Epithelial cell of proximal tubule (primary cell): ENCODE results near the gene ATP8A2. TPM values are rescaled to one million over a fixed set of nuclear protein-coding genes. Genes with fewer than 3 reads are reported as not detected.

Experiments
- DNase-seq: peaks from one replicate; pipeline ENCODE4 v3.0.0-alpha.2; 2011; ENCODE audit warnings: low read depth
- H3K4me3 ChIP-seq: 2 replicates; pipeline ENCODE4 v1.5.1; 2011; ENCODE audit warnings: low read depth, mild to moderate bottlenecking, low read length
- CTCF ChIP-seq: conservative IDR thresholded peaks from 2 replicates; pipeline ENCODE4 v1.5.1; 2012; ENCODE audit warnings: low read depth, mild to moderate bottlenecking, low read length
- total RNA-seq: library from RNA; depleted of rRNA; stranded (reverse); fragments of >200 nt; gene quantifications from 2 replicates; pipeline ENCODE4 v1.2.3, GENCODE V29; 2015

The ATP8A2 gene
- total RNA-seq, 1 donor from 2014 or later, result 2.2 TPM

- no peak for TF ChIP-seq CTCF
- H3K4me3 ChIP-seq, result no peak overlapping the region
- no peak for DNase-seq
These were observed 29.2 kb downstream of the ATP8A2 start for GRCh38 chr13:25400925-25401324.

- TF ChIP-seq CTCF, result no peak
- no peak overlapping the region for H3K4me3 ChIP-seq
- DNase-seq, result no peak
These were observed 30.2 kb downstream of the ATP8A2 start for GRCh38 chr13:25401958-25402357.

- no peak overlapping the region for H3K4me3 ChIP-seq
- DNase-seq, result no peak
- TF ChIP-seq CTCF, result peak; percentile 48
These were observed 34.6 kb downstream of the ATP8A2 start for GRCh38 chr13:25406377-25406776.

GRCh38 chr13:25409938-25410337 lies 38.2 kb downstream of the ATP8A2 start:
- no peak for DNase-seq
- no peak for TF ChIP-seq CTCF
- H3K4me3 ChIP-seq, result no peak overlapping the region

GRCh38 chr13:25415241-25415640 lies 43.5 kb downstream of the ATP8A2 start:
- TF ChIP-seq CTCF, result no peak
- H3K4me3 ChIP-seq, result no peak overlapping the region
- no peak for DNase-seq

- DNase-seq, result no peak
- no peak overlapping the region for H3K4me3 ChIP-seq
- TF ChIP-seq CTCF, result no peak
These were observed 45.8 kb downstream of the ATP8A2 start for GRCh38 chr13:25417535-25417934.

- no peak for TF ChIP-seq CTCF
- no peak for DNase-seq
- no peak overlapping the region for H3K4me3 ChIP-seq
These were observed 48.4 kb downstream of the ATP8A2 start for GRCh38 chr13:25420161-25420560.
